Measurements from ENCODE around the gene MAP7.
A peak's percentile ranks its signal among the peaks of the same experiment; 100 is the strongest.
"Not testable (repeated sequence)": the region's sequence is repeated elsewhere in the genome, so short reads cannot be mapped to it uniquely, and the experiment has no call there.

MAP7 gene

GRCh38 chr6:136335736-136336363 lies 214.4 kb downstream of the MAP7 start:
- no peak for DNase-seq (ENCODE audit: low read depth)

- DNase-seq (ENCODE audit: low read depth) = no peak
Measured at GRCh38 chr6:136334853-136335252, 215.4 kb downstream of the MAP7 start.

GRCh38 chr6:136334465-136334846 lies 215.8 kb downstream of the MAP7 start:
- no peak for DNase-seq (ENCODE audit: low read depth)

GRCh38 chr6:136333824-136334464 lies 216.3 kb downstream of the MAP7 start:
- DNase-seq (ENCODE audit: low read depth) = no peak

- DNase-seq (ENCODE audit: low read depth) = no peak
Measured at GRCh38 chr6:136331461-136331860, 218.8 kb downstream of the MAP7 start.

- no peak for DNase-seq (ENCODE audit: low read depth)
Measured at GRCh38 chr6:136330634-136331033, 219.6 kb downstream of the MAP7 start.

- DNase-seq (ENCODE audit: low read depth) = no peak
Measured at GRCh38 chr6:136326038-136326553, 224.1 kb downstream of the MAP7 start.

GRCh38 chr6:136324686-136325380 lies 225.4 kb downstream of the MAP7 start:
- DNase-seq (ENCODE audit: low read depth) = no peak

- no peak for DNase-seq (ENCODE audit: low read depth)
Measured at GRCh38 chr6:136323431-136324112, 226.7 kb downstream of the MAP7 start.

GRCh38 chr6:136319732-136320131 lies 230.5 kb downstream of the MAP7 start:
- no peak for DNase-seq (ENCODE audit: low read depth)

GRCh38 chr6:136318676-136319075 lies 231.5 kb downstream of the MAP7 start:
- DNase-seq (ENCODE audit: low read depth) = no peak

GRCh38 chr6:136317971-136318370 lies 232.3 kb downstream of the MAP7 start:
- DNase-seq (ENCODE audit: low read depth) = no peak

- peak; percentile 14 for DNase-seq (ENCODE audit: low read depth)
Measured at GRCh38 chr6:136317021-136317694, 233.1 kb downstream of the MAP7 start.

- DNase-seq (ENCODE audit: low read depth) = no peak
Measured at GRCh38 chr6:136315594-136315993, 234.6 kb downstream of the MAP7 start.

- DNase-seq (ENCODE audit: low read depth) = no peak
Measured at GRCh38 chr6:136312975-136313374, 237.2 kb downstream of the MAP7 start.

- DNase-seq (ENCODE audit: low read depth) = no peak
Measured at GRCh38 chr6:136309729-136310311, 240.4 kb downstream of the MAP7 start.

GRCh38 chr6:136309171-136309570 lies 241.1 kb downstream of the MAP7 start:
- no peak for DNase-seq (ENCODE audit: low read depth)

GRCh38 chr6:136308469-136308868 lies 241.8 kb downstream of the MAP7 start:
- not testable (repeated sequence) for DNase-seq (ENCODE audit: low read depth)

GRCh38 chr6:136307351-136307750 lies 242.9 kb downstream of the MAP7 start:
- no peak for DNase-seq (ENCODE audit: low read depth)

GRCh38 chr6:136306466-136306865 lies 243.8 kb downstream of the MAP7 start:
- no peak for DNase-seq (ENCODE audit: low read depth)

GRCh38 chr6:136304410-136304809 lies 245.8 kb downstream of the MAP7 start:
- DNase-seq (ENCODE audit: low read depth) = no peak

GRCh38 chr6:136303516-136303915 lies 246.7 kb downstream of the MAP7 start:
- DNase-seq (ENCODE audit: low read depth) = no peak
